Stimulated activated CD8-positive, alpha-beta memory T cell treated with anti-CD3 and anti-CD28 coated beads, Interleukin-12 subunit alpha, Interleukin-12 subunit beta, amount 100 ng/mL, for 1 hour (primary cell): ENCODE measurements around the gene CCDC33.

Experiments
- DNase-seq: peaks from one replicate; pipeline ENCODE4 v3.0.0-alpha.2; 2020; ENCODE audit warnings: low read depth

The CCDC33 gene

GRCh38 chr15:74259292-74259648 lies 23.1 kb downstream of the CCDC33 start:
- DNase-seq: no peak

- no peak for DNase-seq
Observed at GRCh38 chr15:74259821-74260607, 23.9 kb downstream of the CCDC33 start.

DNA sequence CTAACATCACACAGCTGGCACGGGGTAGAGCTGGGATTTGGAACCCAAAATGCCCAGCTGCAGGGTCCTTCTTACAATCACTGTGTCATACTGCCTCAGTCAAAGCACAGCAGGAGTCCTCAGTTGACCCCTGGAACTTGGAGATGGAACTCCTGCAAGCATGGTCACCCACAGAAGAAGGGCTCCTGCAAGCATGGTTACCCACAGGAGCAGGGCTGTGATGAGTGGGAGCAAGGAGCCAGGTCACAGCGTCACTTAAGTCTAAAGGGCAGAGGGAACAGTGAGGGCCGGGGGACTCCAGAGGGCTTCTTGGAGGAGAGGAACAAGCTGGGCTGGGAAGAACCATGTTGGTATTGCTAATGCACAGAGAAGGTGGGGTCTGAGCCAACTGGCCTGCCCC lies 24.9 kb downstream of the CCDC33 start:
- DNase-seq: no peak

DNA sequence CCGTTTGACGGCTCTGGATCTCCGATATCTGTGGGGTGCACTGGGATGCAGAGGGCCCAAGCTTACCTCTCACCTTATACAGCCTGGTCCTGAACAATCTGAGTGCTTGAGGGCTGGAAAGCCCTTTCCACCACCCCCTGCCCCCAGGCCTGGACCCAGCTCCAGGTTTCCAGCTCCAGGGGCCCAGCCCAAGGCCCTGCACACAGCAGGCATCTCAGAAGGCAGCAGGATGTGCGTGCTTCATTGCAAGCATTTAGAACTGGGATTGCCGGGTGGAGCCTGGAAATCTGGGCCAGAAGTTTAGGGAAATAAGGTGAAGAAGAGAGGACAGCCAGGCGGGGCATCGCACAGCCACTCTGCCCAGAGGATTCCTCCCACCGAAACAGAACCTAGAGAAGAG lies 25.6 kb downstream of the CCDC33 start:
- DNase-seq: no peak

- no peak for DNase-seq
Observed at GRCh38 chr15:74262151-74262550, 26.0 kb downstream of the CCDC33 start.

GRCh38 chr15:74262625-74263024 lies 26.5 kb downstream of the CCDC33 start:
- no peak for DNase-seq

DNA sequence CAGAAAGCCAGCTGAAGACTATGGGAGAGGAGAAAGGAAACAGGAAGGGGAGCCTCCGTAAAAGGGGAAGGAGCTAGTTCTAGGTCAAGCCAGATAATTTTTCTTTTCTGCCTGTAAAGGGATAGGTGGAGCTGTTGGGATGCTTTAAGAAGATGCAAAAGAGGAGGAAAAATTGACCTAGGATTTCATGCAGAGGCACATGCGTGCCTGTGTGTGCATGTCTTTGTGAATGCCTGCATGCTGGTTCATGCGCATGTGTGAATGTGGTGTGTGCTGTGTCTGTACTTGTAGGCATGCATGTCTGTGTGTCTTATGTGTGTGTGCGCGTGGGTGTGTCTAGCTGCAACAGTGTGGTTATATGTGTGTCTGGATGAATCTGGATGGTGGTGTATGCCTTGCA lies 27.3 kb downstream of the CCDC33 start:
- no peak for DNase-seq

DNA sequence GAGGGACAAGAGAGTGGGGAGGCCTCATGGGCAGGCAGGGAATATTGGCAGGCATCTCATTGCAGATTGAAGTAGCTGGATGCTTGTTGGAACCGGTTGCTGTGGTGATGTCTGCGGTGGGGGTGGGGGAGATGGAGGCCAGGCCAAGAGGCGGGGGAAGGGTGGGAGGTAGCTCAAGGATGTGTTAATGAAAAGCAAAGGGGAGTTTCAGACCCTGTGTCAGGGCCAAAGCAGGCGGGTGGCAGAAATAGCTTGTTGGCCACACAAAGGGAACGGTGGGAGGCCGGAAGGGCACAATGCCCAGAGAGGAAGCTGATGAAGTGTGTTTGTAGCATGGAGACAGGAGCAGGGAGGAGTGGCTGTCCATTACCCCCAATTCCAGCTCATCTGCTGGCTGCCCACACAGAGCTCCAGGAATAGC lies 28.0 kb downstream of the CCDC33 start:
- no peak for DNase-seq

DNA sequence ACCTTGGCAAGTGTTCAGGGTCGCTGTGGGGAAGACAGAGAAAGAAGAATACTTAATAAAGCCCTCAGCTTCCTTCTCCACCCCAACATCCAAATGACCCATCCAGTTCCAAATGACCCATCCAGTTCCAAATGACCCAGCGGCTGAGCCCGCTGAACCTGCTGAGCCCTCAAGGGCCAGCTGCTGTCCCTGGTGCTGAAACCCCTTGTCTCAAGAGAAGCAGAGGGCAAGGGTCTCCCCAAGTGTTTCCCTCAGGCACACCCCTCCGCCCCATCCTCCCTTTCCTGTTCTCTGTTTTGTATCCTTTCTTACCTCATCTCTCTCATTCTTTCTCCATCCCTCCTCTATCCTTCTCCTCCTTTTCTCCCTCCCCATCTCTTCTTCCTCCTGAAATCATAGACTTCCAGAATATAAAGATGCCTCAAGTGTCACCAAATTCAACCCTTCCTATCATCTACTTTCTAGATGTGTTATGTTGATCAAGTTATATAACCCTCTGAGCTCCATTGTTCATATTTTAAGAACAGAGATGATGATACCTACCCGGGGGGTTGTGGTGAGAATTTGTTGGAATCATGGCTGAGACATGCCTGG lies 29.0 kb downstream of the CCDC33 start:
- DNase-seq: no peak

DNA sequence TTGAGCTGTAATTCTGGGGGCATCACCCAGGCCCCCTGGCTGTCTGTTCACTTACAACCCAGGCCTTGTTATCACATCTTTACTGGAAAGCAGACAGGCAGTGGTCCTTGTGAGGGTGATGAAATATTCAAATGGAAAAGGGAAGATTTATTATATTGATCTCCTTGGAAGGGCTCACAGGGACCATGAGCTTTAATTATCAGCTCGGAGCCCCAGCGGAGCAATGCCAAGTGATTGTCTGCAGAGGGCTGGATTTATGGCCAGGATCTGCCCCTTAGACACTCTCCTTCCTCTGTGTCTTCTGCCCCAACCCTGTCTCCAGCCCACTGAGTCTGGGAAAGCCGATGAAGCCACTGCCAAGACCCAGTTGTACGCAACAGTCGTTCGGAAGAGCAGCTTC lies 31.9 kb downstream of the CCDC33 start:
- DNase-seq: no peak

GRCh38 chr15:74269362-74270035 lies 33.4 kb downstream of the CCDC33 start:
- DNase-seq: no peak

- DNase-seq: no peak
Observed at GRCh38 chr15:74270155-74270554, 34.0 kb downstream of the CCDC33 start.

DNA sequence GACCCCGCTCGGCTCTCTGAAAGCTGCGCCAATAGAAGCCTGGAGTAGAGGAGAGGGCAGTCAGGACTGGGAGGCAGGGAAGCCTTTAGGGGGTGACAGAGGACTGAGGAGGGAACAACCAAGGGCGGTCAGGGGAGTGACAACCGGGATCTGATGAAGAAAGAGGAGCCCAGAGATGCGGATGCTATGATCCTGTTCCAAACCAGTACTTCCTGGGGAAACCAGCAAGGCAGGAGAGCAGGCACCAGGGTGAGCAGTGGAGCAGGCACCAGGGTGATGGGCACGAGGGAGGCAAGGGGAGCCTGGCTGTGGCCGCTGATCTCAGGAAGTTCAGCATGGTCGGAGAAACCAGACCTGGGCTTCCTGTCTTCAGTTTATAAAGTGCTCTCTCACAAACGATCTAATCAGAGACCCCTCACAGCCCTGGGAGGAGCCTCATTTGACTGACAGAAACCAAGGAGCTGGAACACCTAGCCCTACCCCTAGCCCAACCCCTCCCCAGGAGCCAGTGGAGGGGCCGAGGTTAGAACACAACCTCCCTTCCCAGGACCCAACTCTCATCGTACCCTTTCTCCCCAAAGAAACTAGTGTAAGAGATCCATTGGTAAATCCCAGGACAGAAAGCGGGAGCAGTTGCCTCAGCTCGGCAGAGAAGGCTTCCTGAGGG lies 34.9 kb downstream of the CCDC33 start:
- no peak for DNase-seq

- no peak for DNase-seq
Observed at GRCh38 chr15:74272812-74273211, 36.7 kb downstream of the CCDC33 start.

DNA sequence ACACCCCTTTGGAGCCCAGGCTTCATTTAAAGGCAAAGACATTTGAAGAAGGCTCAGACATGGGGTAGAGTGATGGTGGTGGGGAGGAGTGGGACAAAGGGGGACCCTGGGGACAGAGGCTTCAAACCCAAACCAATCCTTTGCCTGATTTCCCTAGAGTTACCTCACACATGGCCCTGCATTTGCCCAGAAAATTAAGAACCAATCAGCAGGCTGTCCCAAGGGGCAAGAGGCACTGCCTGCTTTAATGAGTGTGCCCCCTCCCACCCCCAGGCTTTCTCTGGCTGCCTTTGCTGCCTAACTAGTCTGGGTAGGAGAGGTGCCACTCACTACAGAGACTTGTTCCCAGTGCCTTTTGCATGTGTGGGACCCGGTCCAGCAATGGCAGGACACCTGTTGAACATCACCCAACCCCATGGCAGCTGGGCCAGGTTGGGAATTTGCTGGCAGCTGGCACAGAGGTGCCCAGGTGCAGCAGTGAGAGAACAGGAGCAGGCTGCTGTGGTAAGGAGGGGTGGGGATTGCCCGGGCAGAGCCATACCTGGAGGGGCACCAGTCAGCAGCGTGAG lies 38.4 kb downstream of the CCDC33 start:
- DNase-seq: no peak

GRCh38 chr15:74275957-74276356 lies 39.8 kb downstream of the CCDC33 start:
- DNase-seq: no peak

- no peak for DNase-seq
Observed at GRCh38 chr15:74276560-74276959, 40.4 kb downstream of the CCDC33 start.

DNA sequence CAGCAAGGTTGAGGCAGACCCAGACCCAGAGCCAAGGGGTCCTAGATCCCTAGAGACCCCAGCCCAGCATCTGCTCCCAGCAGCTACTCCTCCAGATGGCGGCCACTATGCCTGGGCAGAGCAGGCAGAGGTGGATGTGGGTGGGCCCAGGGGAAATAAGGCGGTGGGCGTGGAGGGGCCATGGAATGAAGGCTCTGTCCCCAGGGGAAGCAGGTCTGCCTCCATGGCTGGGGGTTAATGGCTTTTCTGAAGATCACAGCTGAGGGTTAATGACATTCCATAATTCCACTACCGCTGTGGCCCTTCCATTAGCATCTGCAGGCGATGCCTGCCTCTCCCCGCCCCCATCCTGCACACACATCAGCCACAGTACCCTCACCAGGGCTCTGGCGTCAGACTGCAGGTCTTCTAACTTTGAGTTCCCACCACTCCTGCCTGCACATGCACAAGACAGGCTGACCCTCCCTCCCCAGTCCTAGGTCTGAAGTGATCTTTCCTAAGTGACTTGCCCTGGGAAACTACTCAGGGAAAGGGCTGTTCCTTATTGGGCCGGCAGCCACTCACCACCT lies 41.2 kb downstream of the CCDC33 start:
- DNase-seq: no peak

- DNase-seq: no peak
Observed at GRCh38 chr15:74278207-74278606, 42.1 kb downstream of the CCDC33 start.

GRCh38 chr15:74281147-74282133 lies 45.3 kb downstream of the CCDC33 start:
- DNase-seq: no peak

GRCh38 chr15:74283368-74283767 lies 47.2 kb downstream of the CCDC33 start:
- no peak for DNase-seq
